ENCODE results near the gene GULP1. TPM values are rescaled to one million over a fixed set of nuclear protein-coding genes. Genes with fewer than 3 reads are reported as not detected.

GULP1 gene
- total RNA-seq, 1 donor from 2014 or later, result 11.1 TPM

- DNase-seq (ENCODE audit: low spot score), result no peak
Measured at GRCh38 chr2:188365058-188365641, 73.5 kb downstream of the GULP1 start.

DNA sequence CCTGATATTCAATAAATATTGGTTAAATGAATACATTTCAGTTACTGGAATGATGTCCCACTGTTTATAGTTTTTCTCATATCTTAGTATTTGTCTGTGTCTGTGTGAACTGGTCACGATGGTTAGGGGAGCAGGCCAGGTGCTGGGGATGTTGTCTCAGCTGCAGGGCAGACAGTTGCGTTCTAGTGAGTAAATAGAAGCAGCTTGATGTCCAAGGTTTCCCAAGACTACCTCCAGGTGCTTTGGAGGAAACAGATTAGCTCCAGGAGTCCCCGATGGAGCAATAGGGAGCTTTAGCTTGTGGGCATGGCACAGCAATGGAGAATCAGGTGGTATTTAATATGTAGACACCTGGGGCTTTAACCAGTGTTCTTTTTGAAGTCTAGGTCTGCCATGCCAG lies 75.5 kb downstream of the GULP1 start:
- no peak for DNase-seq (ENCODE audit: low spot score)

GRCh38 chr2:188369365-188369764 lies 77.7 kb downstream of the GULP1 start:
- no peak for DNase-seq (ENCODE audit: low spot score)

- no peak for DNase-seq (ENCODE audit: low spot score)
Measured at GRCh38 chr2:188378371-188378950, 86.8 kb downstream of the GULP1 start.

GRCh38 chr2:188379748-188380147 lies 88.1 kb downstream of the GULP1 start:
- no peak for DNase-seq (ENCODE audit: low spot score)

DNA sequence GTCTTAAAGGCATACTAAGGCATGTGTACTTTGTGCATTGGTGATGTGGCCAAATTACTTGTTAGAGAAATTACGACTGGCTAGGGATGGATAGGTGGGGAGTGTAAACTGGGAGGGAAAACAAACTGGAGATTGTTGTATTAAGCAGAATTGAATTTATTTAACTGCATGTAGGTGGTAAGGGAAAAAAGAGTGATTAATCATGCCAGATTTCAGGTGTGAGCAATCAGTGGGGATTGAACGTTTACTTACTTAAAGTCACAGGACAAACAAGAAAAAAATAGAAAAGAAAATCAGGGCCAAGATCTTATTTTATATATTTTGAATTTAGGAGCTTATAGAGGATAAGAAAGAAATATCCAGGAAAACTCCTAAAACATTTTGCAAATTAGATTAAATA lies 88.6 kb downstream of the GULP1 start:
- DNase-seq (ENCODE audit: low spot score), result no peak

DNA sequence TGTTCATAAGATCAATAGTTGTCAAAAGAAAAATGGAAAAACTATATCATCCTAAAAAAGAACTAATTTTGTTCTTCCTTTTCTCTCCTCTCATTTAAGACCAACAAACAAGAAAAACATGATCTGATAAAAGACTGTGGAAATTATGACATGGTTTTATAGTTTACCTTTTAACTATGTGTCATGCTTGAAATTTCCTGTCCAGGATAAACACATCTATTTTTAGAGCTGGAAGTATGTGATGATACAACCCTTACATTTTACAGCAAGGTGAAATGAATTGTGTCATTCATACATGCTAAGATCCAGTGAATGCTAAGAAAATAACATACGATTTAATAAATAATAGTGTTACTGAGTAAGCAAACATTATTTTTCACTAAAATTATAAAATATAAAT lies 89.9 kb downstream of the GULP1 start:
- DNase-seq (ENCODE audit: low spot score), result no peak

DNA sequence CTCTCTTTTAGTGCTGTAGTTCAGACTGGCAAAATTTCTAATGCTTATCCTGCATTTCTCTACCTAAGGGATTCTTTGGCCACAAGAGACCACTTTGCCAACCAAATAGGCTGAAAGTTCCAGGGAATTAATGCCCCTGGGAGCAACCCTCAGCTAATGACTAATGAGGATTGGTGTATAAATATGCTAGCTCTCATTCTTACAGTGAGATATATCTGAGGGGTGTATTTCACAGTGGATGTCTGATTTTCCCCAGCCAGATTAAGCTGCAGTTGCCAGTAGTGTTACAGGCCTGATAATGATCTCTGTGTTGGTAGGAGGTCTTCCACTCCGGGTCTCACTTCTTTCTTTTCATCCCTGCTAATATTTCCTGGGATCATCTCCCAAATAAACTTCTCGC lies 90.4 kb downstream of the GULP1 start:
- DNase-seq (ENCODE audit: low spot score), result no peak

DNA sequence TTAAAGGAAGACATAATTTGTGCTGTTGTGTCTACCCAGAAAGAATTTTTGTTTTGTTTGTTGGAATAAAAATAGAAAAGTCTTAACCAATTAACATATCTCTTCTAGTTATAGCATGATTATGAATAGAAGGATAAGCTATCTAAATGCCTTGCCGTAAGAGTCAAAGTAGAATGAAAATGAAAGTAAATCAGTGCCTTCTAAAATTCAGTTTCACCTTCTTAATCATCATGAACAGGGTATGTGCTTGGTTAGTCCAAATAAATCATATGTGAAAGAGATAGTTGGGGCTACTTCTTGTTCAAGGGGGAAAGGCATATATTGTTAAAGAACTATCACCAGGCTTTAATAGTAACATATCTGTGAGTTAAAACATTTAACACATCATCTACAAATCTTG lies 91.5 kb downstream of the GULP1 start:
- no peak for DNase-seq (ENCODE audit: low spot score)

DNA sequence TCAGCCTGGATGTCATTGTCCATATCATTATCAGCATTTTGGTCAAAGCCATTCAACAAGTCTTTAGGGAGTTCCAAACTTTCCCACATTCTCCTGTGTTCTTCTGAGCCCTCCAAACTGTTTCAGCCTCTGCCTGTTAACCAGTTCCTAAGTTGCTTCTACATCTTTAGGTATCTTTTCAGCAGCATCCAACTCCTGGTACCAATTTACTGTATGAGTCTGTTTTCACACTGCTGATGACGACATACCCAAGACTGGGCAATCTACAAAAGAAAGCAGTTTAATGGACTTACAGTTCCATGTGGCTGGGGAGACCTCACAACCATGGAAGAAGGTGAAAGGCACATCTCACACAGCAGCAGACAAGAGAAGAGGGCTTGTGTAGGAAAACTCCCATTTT lies 94.2 kb downstream of the GULP1 start:
- no peak for DNase-seq (ENCODE audit: low spot score)

- no peak for DNase-seq (ENCODE audit: low spot score)
Measured at GRCh38 chr2:188388831-188389230, 97.2 kb downstream of the GULP1 start.

DNA sequence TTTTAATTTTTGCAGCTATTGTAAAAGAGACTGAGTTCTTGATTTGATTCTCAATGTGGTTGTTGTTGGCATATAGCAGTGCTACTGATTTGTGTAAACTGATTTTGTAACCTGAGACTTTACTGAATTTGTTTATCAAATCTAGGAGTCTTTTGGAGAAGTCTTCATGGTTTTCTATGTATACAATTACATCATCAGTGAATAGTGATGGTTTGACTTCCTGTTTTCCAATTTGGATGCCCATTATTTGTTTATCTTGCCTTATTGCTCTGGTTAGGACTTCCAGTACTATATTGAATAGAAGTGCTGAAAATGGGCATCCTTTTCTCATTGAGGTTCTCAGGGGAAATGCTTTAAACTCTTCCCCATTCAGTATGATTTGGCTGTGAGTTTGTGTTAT lies 99.7 kb downstream of the GULP1 start:
- no peak for DNase-seq (ENCODE audit: low spot score)

DNA sequence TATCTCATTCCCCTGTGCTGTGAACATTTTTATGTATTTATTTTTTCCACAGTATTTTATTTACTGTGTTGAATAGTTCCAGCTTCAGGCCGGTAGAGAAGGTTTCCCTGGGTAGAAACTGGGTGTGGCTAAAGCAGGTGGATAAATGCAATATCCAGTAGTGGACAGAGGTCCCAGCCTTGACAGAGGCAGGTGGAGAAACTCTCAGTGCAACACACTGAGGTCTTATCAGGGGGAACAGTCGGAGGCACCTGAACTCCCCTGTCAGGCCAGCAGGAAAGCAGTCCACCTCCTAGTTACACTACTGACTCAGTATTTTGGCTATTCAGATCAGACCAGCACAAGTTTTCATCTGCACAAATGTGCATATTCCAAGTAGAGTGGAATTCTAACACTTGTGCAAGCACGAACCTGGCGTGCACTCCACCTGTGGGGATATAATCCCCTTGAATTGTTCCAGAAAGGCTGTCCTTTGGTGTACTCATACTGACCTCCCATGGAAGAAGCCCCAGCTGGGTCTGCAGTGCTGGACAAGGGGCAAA lies 103.3 kb downstream of the GULP1 start:
- no peak for DNase-seq (ENCODE audit: low spot score)

- no peak for DNase-seq (ENCODE audit: low spot score)
Measured at GRCh38 chr2:188395903-188396689, 104.4 kb downstream of the GULP1 start.

DNA sequence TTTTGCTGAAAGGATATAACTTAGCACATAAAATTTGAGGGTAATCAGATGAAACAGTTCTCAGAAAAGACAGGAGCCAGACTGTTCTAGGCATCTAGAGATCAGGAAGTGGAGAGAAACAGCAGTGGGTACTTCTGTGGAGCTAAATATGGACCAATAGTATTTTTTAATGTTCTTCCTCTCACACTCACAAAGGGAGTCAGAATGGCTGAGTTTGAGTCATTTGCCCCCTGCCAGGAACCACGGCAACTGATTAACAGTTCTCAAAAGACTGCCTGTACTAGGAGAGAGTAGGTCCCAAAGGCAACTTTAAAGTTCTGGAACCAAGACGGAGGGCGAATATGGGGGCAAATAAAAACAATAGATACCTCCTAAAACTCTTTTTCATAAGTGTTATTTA lies 107.5 kb downstream of the GULP1 start:
- DNase-seq (ENCODE audit: low spot score), result no peak

GRCh38 chr2:188403676-188404075 lies 112.0 kb downstream of the GULP1 start:
- no peak for DNase-seq (ENCODE audit: low spot score)

GRCh38 chr2:188404341-188405004 lies 112.8 kb downstream of the GULP1 start:
- DNase-seq (ENCODE audit: low spot score), result no peak

- DNase-seq (ENCODE audit: low spot score), result no peak
Measured at GRCh38 chr2:188406414-188406813, 114.7 kb downstream of the GULP1 start.

GRCh38 chr2:188410504-188411235 lies 119.0 kb downstream of the GULP1 start:
- DNase-seq (ENCODE audit: low spot score), result no peak

GRCh38 chr2:188412190-188412589 lies 120.5 kb downstream of the GULP1 start:
- no peak for DNase-seq (ENCODE audit: low spot score)

DNA sequence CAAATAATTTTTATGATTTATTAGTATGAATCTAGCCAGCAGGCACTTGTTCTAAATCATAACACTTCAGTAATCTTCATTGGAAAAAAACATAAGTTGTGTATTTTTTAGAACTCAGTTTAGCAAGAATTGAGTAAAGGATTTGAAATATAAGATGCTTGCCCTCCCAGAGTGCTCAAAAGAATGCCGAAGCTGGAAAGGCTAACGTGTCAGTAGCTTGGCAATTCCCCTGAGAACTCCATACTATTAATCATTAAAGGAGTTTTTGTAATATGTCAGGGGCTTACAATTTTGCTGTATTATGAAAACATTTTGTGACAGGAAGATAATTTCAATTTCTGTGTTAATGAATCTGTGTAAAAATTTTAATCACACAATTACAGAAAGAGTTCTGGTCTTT lies 122.7 kb downstream of the GULP1 start:
- no peak for DNase-seq (ENCODE audit: low spot score)

Measured in mesenteric fat pad (tissue), 1 donor.